PC-3 (cell line): ENCODE results near the gene NIPSNAP3A.

Experiments
- CTCF ChIP-seq: fragments of 300-600 bp; sonication (generic); conservative IDR thresholded peaks from 2 replicates; pipeline ENCODE4 v1.5.1; 2017; ENCODE audit warnings: antibody characterized with exemption, low read depth, mild to moderate bottlenecking, low read length
- EZH2 ChIP-seq: fragments of 300-600 bp; sonication (generic); IDR thresholded peaks from one replicate; pipeline ENCODE4 v1.6.1; 2017; ENCODE audit warnings: antibody characterized with exemption, mild to moderate bottlenecking, low read length; ENCODE audit not compliant: unreplicated experiment

DNA sequence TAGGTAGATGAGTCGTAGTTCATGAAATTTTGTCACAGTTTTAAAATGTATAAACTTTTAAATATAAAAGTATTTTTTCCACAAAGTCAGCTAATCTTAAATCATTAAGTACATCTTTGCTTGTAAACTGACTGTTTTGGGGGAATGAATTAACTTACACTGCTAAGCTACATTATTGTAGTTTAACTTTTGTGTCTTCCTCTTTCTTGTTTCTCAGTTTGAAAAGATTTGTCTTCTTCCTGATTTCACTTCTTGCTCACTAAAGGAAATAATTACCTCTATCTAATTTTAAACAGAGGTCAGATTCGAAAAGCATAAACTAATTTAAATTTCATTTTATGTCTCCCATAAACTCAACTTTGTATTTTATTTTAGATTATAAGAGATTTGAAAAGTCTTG, 22.2 kb downstream of the NIPSNAP3A start:
- TF ChIP-seq CTCF (no peak), EZH2 (no peak)
